Activated CD4-positive, alpha-beta T cell treated with anti-CD3 and anti-CD28 coated beads for 36 hours (primary cell): ENCODE results near the gene ZNF554. TPM values are rescaled to one million over a fixed set of nuclear protein-coding genes. Genes with fewer than 3 reads are reported as not detected.
A peak's percentile ranks its signal among the peaks of the same experiment; 100 is the strongest.
"Not testable (repeated sequence)": the region's sequence is repeated elsewhere in the genome, so short reads cannot be mapped to it uniquely, and the experiment has no call there.

Experiments
- ATAC-seq: fragments of 200-7000 bp; cut with Tn5 transposase; one replicate; pipeline ENCODE4 v1.10.0; 2021; ENCODE audit warnings: mild to moderate bottlenecking, moderate library complexity
- CTCF ChIA-PET: fragments of 350-600 bp; sonication (Branson Sonifier 250); formaldehyde crosslinking; loops from one replicate; lab custom pipeline; 2021; ENCODE audit warnings: antibody characterized with exemption; lab: Charles Lee
- POLR2A ChIA-PET: fragments of 350-600 bp; sonication (Branson Sonifier 250); formaldehyde crosslinking; loops from one replicate; lab custom pipeline; 2021; ENCODE audit warnings: antibody characterized with exemption, inconsistent platforms; lab: Charles Lee
- DNase-seq: peaks from one replicate; pipeline ENCODE4 v3.0.0-alpha.2; 2020
- H3K27ac Mint-ChIP-seq: one replicate; pipeline ENCODE4 v1.8.0; 2021; ENCODE audit warnings: mixed read lengths
- H3K27me3 Mint-ChIP-seq: one replicate; pipeline ENCODE4 v1.8.0; 2021; ENCODE audit warnings: mixed read lengths
- H3K36me3 Mint-ChIP-seq: one replicate; pipeline ENCODE4 v1.8.0; 2021; ENCODE audit warnings: low read depth, mixed read lengths
- H3K4me1 Mint-ChIP-seq: one replicate; pipeline ENCODE4 v1.8.0; 2021; ENCODE audit warnings: mixed read lengths
- H3K4me3 Mint-ChIP-seq: one replicate; pipeline ENCODE4 v1.8.0; 2021; ENCODE audit warnings: mild to moderate bottlenecking, moderate library complexity, mixed read lengths
- H3K9me3 Mint-ChIP-seq: one replicate; pipeline ENCODE4 v1.8.0; 2021; ENCODE audit warnings: low read depth, mixed read lengths
- intact Hi-C, 2 experiments: fragments of 100-400 bp; cut with DNase I in 1 of 2; cut with micrococcal nuclease in 1 of 2; formaldehyde crosslinking; loops; one replicate each; pipeline versions ENCODE4 v1.14.2 to v1.15.1; 2022 to 2024; cut with DNase I, micrococcal nuclease
- total RNA-seq, 2 experiments: library from RNA; stranded (reverse); gene quantifications; one replicate each; pipeline ENCODE4 v1.2.3, GENCODE V29; 2021

Gene ZNF554
- total RNA-seq, 2 experiments from 2014 or later: 1.9 to 2.3 TPM

DNA sequence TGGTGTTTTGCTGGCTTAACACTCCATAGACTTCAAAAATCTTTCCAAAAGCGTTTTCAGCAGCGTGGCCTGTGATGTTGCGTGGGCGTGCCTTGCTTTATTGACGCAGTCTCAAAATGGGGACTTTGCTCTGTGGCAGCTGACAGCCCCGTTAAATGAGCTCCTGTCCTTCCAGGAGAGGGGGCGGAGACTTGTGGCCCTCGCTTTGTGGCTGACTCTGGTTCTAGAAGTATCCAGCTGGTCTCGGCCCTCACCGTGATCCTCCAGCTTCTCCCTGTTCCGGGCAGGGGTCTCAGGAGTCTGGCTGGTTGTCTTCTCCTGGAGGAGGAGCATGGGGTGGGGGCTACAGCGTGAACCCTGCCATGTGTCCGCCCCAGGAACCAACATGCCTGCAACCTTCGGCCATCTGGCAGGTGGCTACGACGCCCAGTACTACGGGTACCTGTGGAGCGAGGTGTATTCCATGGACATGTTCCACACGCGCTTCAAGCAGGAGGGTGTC is 8.4 kb upstream of the ZNF554 start:
- Mint-ChIP-seq H3K4me1 (no peaks in the 10 kb centered on the region), H3K9me3 (no peaks in the 10 kb centered on the region), H3K36me3 (peaks cover 10% of the 10 kb centered on the region), H3K4me3 (no peak overlapping the region), H3K27me3 (no peaks in the 10 kb centered on the region), H3K27ac (no peak overlapping the region)
- intact Hi-C loops: no loop called here
- ATAC-seq (no peak), DNase-seq (no peak)
- ChIA-PET CTCF (interaction anchor here (0.6 kb wide), 1 partner anchor 52 kb away, joined by 3 read pairs; no protein-coding TSS in a partner anchor), POLR2A (no interaction called here)

DNA sequence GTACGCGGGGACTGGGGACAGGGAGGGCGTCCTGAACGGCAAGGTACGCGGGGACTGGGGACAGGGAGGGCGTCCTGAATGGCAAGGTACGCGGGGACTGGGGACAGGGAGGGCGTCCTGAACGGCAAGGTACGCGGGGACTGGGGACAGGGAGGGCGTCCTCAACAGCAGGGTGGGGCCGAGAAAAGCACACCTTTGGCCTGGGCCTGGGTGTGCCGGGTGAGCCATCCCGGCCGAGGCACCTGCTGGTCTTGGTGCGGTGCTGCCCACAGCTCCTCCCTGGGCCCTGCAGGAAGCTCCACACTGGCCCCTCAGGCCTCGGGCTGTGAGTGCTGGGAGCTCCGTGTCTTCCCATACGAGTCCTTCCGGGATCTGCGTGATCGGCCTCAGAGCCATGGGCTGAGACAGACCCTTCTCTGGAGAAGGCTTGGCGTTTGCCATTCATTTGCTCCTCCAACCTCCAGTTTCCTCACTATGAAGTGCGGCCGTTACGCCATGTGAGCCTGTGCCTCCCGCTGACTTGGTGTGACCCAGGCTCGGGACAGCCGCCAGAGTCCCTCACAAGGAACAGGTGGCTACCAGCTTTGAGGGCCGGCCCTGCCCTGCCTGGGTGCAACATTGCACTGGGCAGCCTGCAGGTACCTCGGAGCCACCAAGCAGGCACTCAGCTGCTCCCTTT is 7.8 kb upstream of the ZNF554 start:
- Mint-ChIP-seq H3K27ac (no peak overlapping the region), H3K36me3 (peaks cover 10% of the 10 kb centered on the region), H3K4me1 (no peaks in the 10 kb centered on the region), H3K9me3 (no peaks in the 10 kb centered on the region), H3K4me3 (no peak overlapping the region), H3K27me3 (no peaks in the 10 kb centered on the region)
- CTCF ChIA-PET: no interaction called here
- DNase-seq: no peak
- ATAC-seq: no peak
- intact Hi-C loops: no loop called here
- POLR2A ChIA-PET: no interaction called here

DNA sequence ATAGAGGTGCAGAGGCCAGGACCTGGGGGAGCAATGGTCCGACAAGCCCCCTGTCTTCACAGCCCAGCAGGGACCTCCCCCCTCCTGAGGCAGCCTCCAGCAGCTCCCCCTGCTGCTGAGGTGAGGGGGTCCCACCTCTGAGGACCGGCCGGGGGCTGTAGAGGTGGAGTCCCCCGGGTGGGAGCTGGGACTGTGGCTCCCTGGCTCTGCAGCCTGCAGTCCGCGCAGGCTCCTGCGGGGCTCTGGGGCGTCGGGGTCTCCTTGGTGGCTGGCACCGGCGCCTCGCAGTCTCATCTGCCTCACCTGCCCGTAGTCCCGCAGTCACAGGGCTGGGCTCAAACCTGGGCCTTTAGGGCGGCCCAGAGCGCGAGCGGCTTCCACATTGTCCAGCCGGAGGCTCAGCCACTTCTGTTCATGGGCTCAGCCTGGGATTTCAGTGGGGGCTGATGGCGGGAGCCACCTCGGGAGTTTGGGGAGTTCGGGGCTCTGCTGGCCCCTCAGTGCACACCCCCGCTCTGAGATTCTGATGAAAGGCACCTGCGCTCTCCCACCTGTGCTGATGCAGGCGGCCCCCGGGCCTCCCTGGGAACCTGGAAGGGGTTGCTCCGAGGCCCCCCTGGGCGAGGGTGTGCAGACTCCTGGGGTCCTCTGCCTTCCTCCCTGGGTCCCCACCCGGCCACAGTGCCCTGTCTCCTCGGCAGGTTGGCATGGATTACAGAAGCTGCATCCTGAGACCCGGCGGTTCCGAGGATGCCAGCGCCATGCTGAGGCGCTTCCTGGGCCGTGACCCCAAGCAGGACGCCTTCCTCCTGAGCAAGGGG is 7.0 kb upstream of the ZNF554 start:
- ATAC-seq (no peak), DNase-seq (no peak)
- CTCF ChIA-PET: no interaction called here
- Mint-ChIP-seq H3K4me3 (no peak overlapping the region), H3K4me1 (peaks cover 4% of the 10 kb centered on the region), H3K27ac (no peak overlapping the region), H3K27me3 (no peaks in the 10 kb centered on the region), H3K9me3 (no peaks in the 10 kb centered on the region), H3K36me3 (peaks cover 10% of the 10 kb centered on the region)
- POLR2A ChIA-PET: no interaction called here
- intact Hi-C loops: no loop called here

DNA sequence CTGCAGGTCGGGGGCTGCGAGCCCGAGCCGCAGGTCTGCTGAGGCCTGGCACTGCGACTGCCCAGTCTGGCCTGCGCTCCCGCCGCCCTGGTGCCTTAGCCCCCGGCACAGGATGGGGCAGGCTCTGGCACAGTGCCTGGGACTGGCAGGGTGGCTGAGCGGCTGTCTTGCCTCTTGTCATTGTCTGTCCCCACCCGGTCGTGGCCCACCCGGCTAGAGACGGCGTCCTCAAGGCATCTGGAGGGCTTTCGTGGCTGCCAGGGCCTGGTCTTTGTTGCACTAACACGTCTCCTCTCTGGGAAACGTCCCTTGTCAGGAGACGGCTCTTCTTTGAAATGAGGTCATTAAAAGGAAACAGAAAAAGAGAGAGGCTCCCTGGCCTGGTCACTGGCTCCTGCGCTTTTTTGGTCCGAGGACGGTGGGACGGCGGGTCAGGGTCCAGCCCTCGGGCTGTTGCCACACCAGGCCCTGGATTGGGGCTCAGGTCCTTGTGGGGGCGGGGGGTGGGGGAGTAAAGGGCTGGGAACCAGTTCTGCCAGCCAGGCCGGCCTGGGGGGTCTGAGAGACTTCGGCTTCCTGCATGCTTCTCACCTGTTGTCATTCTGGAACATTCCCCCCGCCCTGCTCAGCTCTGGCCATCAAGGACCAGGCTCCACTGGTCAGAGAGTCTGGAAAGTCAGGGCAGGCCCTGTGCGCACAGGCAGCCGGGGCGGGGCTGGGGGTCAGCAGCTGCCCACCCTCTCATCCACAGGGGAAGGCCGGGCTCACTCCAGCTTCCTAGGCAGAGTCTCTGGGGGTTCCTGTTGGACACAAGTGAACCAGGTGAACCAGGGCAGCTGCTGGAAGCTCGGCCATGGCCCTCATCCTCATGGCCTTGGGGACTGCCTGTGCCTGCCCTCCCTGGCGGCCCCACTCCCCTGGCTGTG is 6.2 kb upstream of the ZNF554 start:
- ATAC-seq: no peak

DNA sequence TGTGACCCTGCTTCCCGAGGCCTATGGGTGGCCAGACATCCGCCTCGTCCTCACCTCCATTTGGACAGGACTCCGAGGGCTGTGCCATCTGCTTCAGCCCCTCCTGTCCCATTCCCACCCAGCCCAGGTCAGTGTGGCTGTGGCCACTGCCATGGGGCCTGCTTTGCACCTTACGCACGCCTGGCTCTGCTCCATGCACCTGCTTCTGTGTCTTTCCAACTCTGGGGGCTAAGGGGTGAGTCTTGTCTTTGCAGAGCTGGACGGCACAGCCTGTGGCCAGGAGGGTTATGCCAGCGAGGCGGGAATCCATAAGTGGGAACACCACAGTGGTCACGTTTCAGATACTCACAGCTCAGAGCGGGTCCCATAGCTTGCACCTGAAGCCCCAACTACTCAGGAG is 5.2 kb upstream of the ZNF554 start:
- CTCF ChIA-PET: interaction anchor here (0.6 kb wide), 1 partner anchor 616 kb away, joined by 3 read pairs; no protein-coding TSS in a partner anchor
- peaks cover 2% of the 10 kb centered on the region for H3K36me3 Mint-ChIP-seq
- H3K27ac Mint-ChIP-seq: no peak overlapping the region
- DNase-seq (no peak), ATAC-seq (no peak)
- no peaks in the 10 kb centered on the region for H3K9me3 Mint-ChIP-seq
- intact Hi-C loops: no loop called here
- POLR2A ChIA-PET: no interaction called here
- peaks cover 4% of the 10 kb centered on the region for H3K4me1 Mint-ChIP-seq
- H3K4me3 Mint-ChIP-seq: no peak overlapping the region
- H3K27me3 Mint-ChIP-seq: no peaks in the 10 kb centered on the region

More for the DNA sequence above, 6.2 kb upstream of the ZNF554 start:
- intact Hi-C loops: no loop called here
- Mint-ChIP-seq H3K27ac (no peak overlapping the region), H3K27me3 (no peaks in the 10 kb centered on the region), H3K4me1 (peaks cover 4% of the 10 kb centered on the region), H3K9me3 (no peaks in the 10 kb centered on the region), H3K36me3 (peaks cover 10% of the 10 kb centered on the region), H3K4me3 (no peak overlapping the region)
- POLR2A ChIA-PET: no interaction called here
- CTCF ChIA-PET: interaction anchor here (0.5 kb wide), 1 partner anchor 139 kb away, joined by 3 read pairs; no protein-coding TSS in a partner anchor
- no peak for DNase-seq

DNA sequence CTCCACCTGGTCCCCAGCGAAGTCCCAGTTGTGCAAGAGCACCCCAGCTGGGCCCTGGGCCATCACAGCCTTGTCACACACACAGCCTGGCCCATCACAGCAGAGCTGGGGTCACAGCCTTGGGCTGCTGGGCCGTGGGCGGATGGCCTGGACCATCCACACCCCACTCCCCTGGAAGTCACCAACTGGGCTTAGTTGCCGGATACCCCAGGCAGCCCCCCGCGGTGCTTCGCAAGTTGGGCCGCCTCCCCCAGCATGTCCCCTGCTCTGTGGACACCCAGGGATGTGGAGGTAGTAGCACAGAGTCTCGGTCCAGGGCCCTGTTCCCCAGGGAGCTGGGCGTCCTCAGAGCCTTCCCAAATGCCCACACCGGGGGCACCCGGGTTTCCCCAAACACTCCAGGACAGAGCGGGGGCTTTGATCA is 4.5 kb upstream of the ZNF554 start:
- Mint-ChIP-seq H3K9me3 (no peaks in the 10 kb centered on the region), H3K4me1 (peaks cover 6% of the 10 kb centered on the region), H3K27ac (no peak overlapping the region), H3K36me3 (peaks cover 2% of the 10 kb centered on the region), H3K27me3 (no peaks in the 10 kb centered on the region), H3K4me3 (no peak overlapping the region)
- no peak for ATAC-seq
- no peak for DNase-seq
- intact Hi-C loops: loop anchor here in 1 of 2 experiments (5.0 kb wide), 1 partner anchor 33 kb away; the partner anchor contains the start of gene SGTA
- CTCF ChIA-PET: interaction anchor here (0.6 kb wide), 1 partner anchor 616 kb away, joined by 3 read pairs; no protein-coding TSS in a partner anchor
- POLR2A ChIA-PET: no interaction called here

DNA sequence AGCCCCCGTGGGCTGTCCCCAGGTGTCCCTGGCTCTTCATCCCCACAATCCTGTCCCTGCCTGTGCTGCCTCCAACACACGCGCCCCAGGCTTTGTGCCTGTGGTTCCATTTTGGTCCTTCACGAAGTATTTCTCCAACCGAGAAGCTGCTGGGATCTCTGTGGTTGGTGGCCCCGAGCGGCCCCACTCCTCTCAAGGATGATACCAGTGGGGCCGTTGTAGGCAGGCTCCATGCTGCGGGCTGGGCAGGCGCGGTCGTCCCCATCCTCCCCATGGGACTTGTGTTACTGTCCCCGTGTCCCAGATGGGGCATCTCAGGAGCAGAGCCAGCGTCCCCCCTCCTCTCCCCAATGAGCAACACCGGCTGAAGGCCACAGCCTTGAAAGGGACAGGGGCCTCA is 3.7 kb upstream of the ZNF554 start:
- H3K27me3 Mint-ChIP-seq: no peaks in the 10 kb centered on the region
- CTCF ChIA-PET: no interaction called here
- ATAC-seq (no peak), DNase-seq (no peak)
- POLR2A ChIA-PET: no interaction called here
- H3K36me3 Mint-ChIP-seq: peaks cover 2% of the 10 kb centered on the region
- H3K9me3 Mint-ChIP-seq: no peaks in the 10 kb centered on the region
- no peak overlapping the region for H3K4me3 Mint-ChIP-seq
- intact Hi-C loops: loop anchor here in 1 of 2 experiments (5.0 kb wide), 1 partner anchor 34 kb away; the partner anchor contains the start of gene SGTA
- H3K4me1 Mint-ChIP-seq: peaks cover 8% of the 10 kb centered on the region
- H3K27ac Mint-ChIP-seq: no peak overlapping the region

DNA sequence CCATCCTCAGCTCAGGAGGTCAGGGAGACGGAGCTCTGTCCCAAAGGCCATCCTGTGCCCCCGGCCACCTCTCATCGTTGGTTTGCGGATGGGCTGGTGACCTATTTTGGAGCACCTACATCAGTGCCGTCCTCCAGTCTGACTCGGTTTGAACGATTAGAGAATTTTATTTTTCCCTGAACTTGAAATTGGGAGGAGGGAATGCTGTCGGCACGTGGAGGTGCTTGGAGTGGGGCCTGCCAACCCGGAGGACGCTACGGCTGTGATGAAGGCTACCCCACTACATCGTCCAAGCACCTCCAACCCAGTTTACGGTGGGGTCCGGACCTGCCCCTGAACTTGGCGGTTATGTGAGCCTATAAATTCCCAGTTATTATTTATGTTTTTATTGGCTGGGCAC is 3.0 kb upstream of the ZNF554 start:
- no peaks in the 10 kb centered on the region for H3K36me3 Mint-ChIP-seq
- intact Hi-C loops: loop anchor here in 1 of 2 experiments (5.0 kb wide), 1 partner anchor 34 kb away; the partner anchor contains the start of gene SGTA
- POLR2A ChIA-PET: no interaction called here
- ATAC-seq (no peak), DNase-seq (no peak)
- H3K27me3 Mint-ChIP-seq: no peaks in the 10 kb centered on the region
- no peaks in the 10 kb centered on the region for H3K9me3 Mint-ChIP-seq
- H3K27ac Mint-ChIP-seq: no peak overlapping the region
- peaks cover 12% of the 10 kb centered on the region for H3K4me1 Mint-ChIP-seq
- no peak overlapping the region for H3K4me3 Mint-ChIP-seq
- CTCF ChIA-PET: no interaction called here

DNA sequence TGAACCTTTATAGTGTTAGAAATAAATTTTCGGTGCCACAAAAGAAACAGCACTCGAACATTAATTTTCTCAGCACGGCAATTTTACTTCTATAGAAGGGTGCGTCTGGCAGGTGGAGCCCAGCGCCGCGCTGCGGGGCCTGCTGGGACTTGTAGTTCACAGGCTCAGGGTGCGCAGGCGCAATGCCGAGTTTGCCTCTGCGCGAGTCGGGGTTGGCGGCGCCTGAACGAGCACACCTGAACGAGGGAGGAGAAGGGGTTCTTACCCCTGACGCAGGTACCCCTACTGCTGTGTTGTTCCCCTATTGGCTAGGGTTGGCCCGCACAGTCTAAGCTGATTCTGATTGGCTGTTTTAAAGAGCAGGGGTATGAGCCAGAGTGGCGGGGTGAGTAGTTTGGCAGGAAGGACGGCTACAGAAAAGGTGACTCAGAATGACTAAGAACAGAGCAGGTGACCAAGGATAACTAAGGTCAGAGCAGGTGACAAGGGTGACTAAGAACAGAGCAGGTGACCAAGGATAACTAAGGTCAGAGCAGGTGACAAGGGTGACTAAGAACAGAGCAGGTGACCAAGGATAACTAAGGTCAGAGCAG is 2.3 kb upstream of the ZNF554 start:
- H3K36me3 Mint-ChIP-seq, CTCF ChIA-PET, H3K27me3 Mint-ChIP-seq, ATAC-seq, POLR2A ChIA-PET, H3K9me3 Mint-ChIP-seq, H3K4me3 Mint-ChIP-seq: not testable (repeated sequence)
- peak; percentile 36 for DNase-seq
- peak overlapping the region; percentile 3 for H3K27ac Mint-ChIP-seq
- peaks cover 12% of the 10 kb centered on the region for H3K4me1 Mint-ChIP-seq
- intact Hi-C loops: loop anchor here in 1 of 2 experiments (5.0 kb wide), 1 partner anchor 35 kb away; the partner anchor contains the start of gene SGTA

DNA sequence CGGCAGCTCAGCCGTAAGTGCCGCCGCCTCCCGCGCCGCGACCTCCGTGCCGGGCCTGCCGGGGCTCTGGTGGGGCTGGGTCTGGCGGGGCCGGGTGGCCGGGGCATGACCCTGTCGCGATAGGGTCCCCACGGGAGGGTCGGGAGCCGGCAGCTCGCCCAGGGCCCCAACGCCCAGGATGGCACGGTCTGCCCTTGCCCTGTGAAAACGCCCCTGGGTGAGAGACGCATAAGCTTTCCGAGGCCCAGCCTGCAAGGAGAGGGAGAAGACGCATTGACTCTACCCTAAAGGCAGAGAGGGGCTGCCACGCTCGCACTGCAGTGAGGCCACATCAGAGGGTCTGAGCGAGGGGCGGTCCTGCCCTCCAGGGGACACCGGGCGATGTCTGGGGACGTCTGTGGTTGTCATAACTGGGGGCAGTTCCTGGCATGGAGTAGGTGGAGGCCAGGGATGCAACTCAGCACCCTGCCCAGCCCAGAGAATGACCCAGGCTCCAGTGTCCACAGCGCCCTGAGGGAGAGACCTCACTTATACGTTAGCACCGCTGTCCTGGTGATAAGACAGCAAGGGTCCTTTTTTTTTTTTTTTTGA is 539 bp downstream of the ZNF554 start:
- H3K4me3 Mint-ChIP-seq: peak overlapping the region; percentile 78
- CTCF ChIA-PET: interaction anchor here (0.6 to 1.6 kb wide), 4 partner anchors 21 to 339 kb away, joined by 3 to 9 read pairs (median 4); partner anchors contain the start of genes THOP1 and ZNF555
- intact Hi-C loops: loop anchor here in 1 of 2 experiments (5.0 kb wide), 1 partner anchor 52 kb away; no protein-coding TSS in a partner anchor
- ATAC-seq (no peak), DNase-seq (peak; percentile 31)
- H3K9me3 Mint-ChIP-seq: no peaks in the 10 kb centered on the region
- POLR2A ChIA-PET: no interaction called here
- peak overlapping the region; percentile 31 for H3K27ac Mint-ChIP-seq
- H3K27me3 Mint-ChIP-seq: no peaks in the 10 kb centered on the region
- H3K4me1 Mint-ChIP-seq: peaks cover 12% of the 10 kb centered on the region
- peaks cover 6% of the 10 kb centered on the region for H3K36me3 Mint-ChIP-seq
